HepG2 (cell line): ENCODE data around the gene SLC17A5. TPM values are rescaled to one million over a fixed set of nuclear protein-coding genes. Genes with fewer than 3 reads are reported as not detected.

ENCODE experiments used
- ELF1 ChIP-seq: sonication (generic); formaldehyde crosslinking; IDR thresholded peaks from 2 replicates; pipeline ENCODE4 v1.4.0; 2020; ENCODE audit warnings: missing genetic modification reagents
- KLF9 ChIP-seq: IDR thresholded peaks from 2 replicates; pipeline ENCODE4 v1.6.1; 2016; ENCODE audit warnings: low read depth
- POLR2AphosphoS5 ChIP-seq: IDR thresholded peaks from 2 replicates; pipeline ENCODE4 v1.6.1; 2012; ENCODE audit warnings: low read depth, low read length
- REPIN1 ChIP-seq: sonication (generic); formaldehyde crosslinking; IDR thresholded peaks from 2 replicates; pipeline ENCODE4 v1.8.0; 2022; ENCODE audit warnings: missing genetic modification reagents, low read depth, mild to moderate bottlenecking, borderline replicate concordance
- STAT6 ChIP-seq: sonication (generic); formaldehyde crosslinking; IDR thresholded peaks from 2 replicates; pipeline ENCODE4 v1.4.0; 2020; ENCODE audit warnings: missing genetic modification reagents, mild to moderate bottlenecking, borderline replicate concordance
- TRIM24 ChIP-seq: sonication (generic); formaldehyde crosslinking; IDR thresholded peaks from 2 replicates; pipeline ENCODE4 v1.8.0; 2022; ENCODE audit warnings: mild to moderate bottlenecking, missing genetic modification reagents
- ZNF24 ChIP-seq: fragments of 450-650 bp; IDR thresholded peaks from 2 replicates; pipeline ENCODE4 v1.6.1; 2017; ENCODE audit warnings: antibody characterized with exemption, mild to moderate bottlenecking
- ZNF253 ChIP-seq: sonication (generic); formaldehyde crosslinking; IDR thresholded peaks from 2 replicates; pipeline ENCODE4 v1.8.0; 2022; ENCODE audit warnings: mild to moderate bottlenecking, missing genetic modification reagents, borderline replicate concordance
- ZNF557 ChIP-seq: sonication (generic); formaldehyde crosslinking; IDR thresholded peaks from 2 replicates; pipeline ENCODE4 v1.4.0; 2020; ENCODE audit warnings: missing genetic modification reagents
- ZNF777 ChIP-seq: sonication (generic); formaldehyde crosslinking; IDR thresholded peaks from 2 replicates; pipeline ENCODE4 v1.4.0; 2020; ENCODE audit warnings: missing genetic modification reagents
- ZSCAN31 ChIP-seq: sonication (generic); formaldehyde crosslinking; IDR thresholded peaks from 2 replicates; pipeline ENCODE4 v1.5.0; 2020; ENCODE audit warnings: low read depth, mild to moderate bottlenecking, missing genetic modification reagents
- polyA plus RNA-seq, 8 experiments: library from polyadenylated mRNA; depleted of rRNA in 3 of 8; stranded (reverse) in 7 of 8; unstranded in 1 of 8; fragments of >200 nt; fragmentation: Illumina TruSeq in 4 of 8; extraction: Trizol in 4 of 8; gene quantifications; 2 replicates each; pipeline versions ENCODE4 v1.2.1 to v1.2.3, GENCODE V29; 2011 to 2016; ENCODE audit warnings: low read depth in 4 of 8, missing spikeins in 1 of 8, mixed read lengths in 1 of 8; ENCODE audit not compliant: insufficient read depth in 1 of 8
- total RNA-seq, 5 experiments: library from RNA; depleted of rRNA; stranded (reverse); fragments of >200 nt; fragmentation: Illumina TruSeq; extraction: Trizol; gene quantifications; 2 replicates each; pipeline ENCODE4 v1.2.3, GENCODE V29; 2016; ENCODE audit warnings: low read depth in 1 of 5
- TF ChIP-seq, protein P1 (sequence below): sonication (generic); formaldehyde crosslinking; IDR thresholded peaks from 2 replicates; pipeline ENCODE4 v1.9.0; 2022; ENCODE audit warnings: low read depth, missing genetic modification reagents
- TF ChIP-seq, protein P2 (sequence below): sonication (generic); formaldehyde crosslinking; IDR thresholded peaks from 2 replicates; pipeline ENCODE4 v1.5.0; 2020; ENCODE audit warnings: missing genetic modification reagents
- TF ChIP-seq, protein P3 (sequence below): sonication (generic); formaldehyde crosslinking; IDR thresholded peaks from 2 replicates; pipeline ENCODE4 v1.4.0; 2020; ENCODE audit warnings: mild to moderate bottlenecking, missing genetic modification reagents

Gene SLC17A5
- total and polyA plus RNA-seq, 2 of the 13 experiments (the other 11 are each of a cell fraction or from before 2014, with no cell fraction given), result 18.3 to 20.5 TPM

GRCh38 chr6:73653571-73654424 lies at the start of gene SLC17A5 (continued):
- TF ChIP-seq, protein P1, sequence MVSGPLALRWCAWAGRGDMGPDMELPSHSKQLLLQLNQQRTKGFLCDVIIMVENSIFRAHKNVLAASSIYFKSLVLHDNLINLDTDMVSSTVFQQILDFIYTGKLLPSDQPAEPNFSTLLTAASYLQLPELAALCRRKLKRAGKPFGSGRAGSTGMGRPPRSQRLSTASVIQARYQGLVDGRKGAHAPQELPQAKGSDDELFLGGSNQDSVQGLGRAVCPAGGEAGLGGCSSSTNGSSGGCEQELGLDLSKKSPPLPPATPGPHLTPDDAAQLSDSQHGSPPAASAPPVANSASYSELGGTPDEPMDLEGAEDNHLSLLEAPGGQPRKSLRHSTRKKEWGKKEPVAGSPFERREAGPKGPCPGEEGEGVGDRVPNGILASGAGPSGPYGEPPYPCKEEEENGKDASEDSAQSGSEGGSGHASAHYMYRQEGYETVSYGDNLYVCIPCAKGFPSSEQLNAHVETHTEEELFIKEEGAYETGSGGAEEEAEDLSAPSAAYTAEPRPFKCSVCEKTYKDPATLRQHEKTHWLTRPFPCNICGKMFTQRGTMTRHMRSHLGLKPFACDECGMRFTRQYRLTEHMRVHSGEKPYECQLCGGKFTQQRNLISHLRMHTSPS (CRISPR knock-in tag), result 0 out of 2 replicates have a peak, but pooled peaks have one; percentile 15
- TF ChIP-seq POLR2AphosphoS5, result peak; percentile 70
- 0 out of 2 replicates have a peak, but pooled peaks have one; percentile 6 for TF ChIP-seq KLF9 (CRISPR knock-in tag)
- TF ChIP-seq ZNF24, result no peak
- no peak; the same call in 1 of the 2 replicates for TF ChIP-seq REPIN1
- TF ChIP-seq, protein P2, sequence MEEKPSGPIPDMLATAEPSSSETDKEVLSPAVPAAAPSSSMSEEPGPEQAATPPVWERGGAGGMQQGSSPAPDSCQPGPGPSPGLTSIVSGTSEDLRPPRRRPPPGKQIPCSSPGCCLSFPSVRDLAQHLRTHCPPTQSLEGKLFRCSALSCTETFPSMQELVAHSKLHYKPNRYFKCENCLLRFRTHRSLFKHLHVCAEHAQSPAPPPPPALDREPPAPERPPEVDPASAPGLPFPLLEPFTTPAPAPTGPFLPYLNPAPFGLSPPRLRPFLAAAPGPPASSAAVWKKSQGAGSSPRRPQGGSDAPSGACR (CRISPR knock-in tag), result no peak; the same call in 1 of the 2 replicates
- no peak for TF ChIP-seq ZNF253
- TF ChIP-seq, protein P3, sequence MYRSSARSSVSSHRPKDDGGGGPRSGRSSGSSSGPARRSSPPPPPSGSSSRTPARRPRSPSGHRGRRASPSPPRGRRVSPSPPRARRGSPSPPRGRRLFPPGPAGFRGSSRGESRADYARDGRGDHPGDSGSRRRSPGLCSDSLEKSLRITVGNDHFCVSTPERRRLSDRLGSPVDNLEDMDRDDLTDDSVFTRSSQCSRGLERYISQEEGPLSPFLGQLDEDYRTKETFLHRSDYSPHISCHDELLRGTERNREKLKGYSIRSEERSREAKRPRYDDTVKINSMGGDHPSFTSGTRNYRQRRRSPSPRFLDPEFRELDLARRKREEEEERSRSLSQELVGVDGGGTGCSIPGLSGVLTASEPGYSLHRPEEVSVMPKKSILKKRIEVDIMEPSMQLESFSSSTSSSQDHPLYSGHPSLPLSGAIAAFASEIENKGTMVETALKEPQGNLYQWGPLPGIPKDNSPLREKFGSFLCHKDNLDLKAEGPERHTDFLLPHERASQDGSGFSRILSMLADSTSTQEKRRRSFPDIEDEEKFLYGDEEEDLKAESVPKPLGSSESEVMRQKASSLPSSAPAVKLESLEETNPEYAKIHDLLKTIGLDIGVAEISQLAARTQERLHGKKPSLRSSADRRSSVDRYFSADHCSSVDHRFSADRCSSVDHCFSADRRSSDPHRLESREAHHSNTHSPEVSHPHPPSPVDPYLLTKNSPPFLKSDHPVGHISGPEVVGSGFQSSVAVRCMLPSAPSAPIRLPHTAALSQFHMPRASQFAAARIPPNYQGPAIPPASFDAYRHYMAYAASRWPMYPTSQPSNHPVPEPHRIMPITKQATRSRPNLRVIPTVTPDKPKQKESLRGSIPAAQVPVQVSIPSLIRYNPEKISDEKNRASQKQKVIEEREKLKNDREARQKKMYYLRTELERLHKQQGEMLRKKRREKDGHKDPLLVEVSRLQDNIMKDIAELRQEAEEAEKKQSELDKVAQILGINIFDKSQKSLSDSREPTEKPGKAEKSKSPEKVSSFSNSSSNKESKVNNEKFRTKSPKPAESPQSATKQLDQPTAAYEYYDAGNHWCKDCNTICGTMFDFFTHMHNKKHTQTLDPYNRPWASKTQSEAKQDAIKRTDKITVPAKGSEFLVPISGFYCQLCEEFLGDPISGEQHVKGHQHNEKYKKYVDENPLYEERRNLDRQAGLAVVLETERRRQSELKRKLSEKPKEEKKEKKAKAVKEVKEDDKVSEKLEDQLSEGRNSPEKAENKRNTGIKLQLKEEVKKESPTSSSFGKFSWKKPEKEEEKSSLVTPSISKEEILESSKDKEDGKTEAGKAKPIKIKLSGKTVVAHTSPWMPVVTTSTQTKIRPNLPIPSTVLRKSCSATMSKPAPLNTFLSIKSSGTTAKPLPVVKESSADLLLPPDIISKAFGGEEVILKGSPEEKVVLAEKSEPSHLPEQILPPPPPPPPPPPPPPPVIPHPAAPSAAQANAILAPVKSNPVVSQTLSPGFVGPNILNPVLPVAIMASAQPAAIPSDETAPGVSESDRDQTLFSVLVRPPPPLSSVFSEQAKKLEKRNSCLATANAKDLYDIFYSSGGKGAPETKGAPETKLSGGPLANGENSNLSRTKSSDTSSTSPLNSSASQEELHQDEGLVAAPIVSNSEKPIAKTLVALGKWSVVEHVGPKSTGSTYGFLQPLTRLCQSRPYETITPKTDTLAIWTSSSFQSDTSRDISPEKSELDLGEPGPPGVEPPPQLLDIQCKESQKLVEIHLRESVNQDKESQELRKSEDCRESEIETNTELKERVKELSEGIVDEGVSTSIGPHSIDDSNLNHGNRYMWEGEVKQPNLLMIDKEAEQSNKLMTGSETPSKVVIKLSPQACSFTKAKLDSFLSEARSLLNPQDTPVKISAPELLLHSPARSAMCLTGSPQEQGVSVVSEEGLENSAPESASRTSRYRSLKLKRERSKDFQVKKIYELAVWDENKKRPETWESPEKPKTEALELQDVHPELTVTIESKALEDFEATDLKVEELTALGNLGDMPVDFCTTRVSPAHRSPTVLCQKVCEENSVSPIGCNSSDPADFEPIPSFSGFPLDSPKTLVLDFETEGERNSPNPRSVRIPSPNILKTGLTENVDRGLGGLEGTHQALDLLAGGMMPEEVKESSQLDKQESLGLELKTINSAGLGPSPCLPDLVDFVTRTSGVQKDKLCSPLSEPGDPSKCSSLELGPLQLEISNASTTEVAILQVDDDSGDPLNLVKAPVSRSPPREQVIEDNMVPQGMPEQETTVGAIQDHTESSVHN (CRISPR knock-in tag), result peak; percentile 26; the same call in 1 of the 2 replicates
- no peak for TF ChIP-seq ZNF557 (CRISPR knock-in tag)
- no peak for TF ChIP-seq TRIM24 (CRISPR knock-in tag)
- 0 out of 2 replicates have a peak, but pooled peaks have one; percentile 84 for TF ChIP-seq ZSCAN31 (CRISPR knock-in tag)
- peak; percentile 93 for TF ChIP-seq ZNF777
- TF ChIP-seq STAT6 (CRISPR knock-in tag), result 0 out of 2 replicates have a peak, but pooled peaks have one; percentile 66
- TF ChIP-seq ELF1 (CRISPR knock-in tag), result peak; percentile 61; the same call in 1 of the 2 replicates
